SJCRH30 (cell line): ENCODE measurements around the gene IPO13. TPM values are rescaled to one million over a fixed set of nuclear protein-coding genes. Genes with fewer than 3 reads are reported as not detected.
A peak's percentile ranks its signal among the peaks of the same experiment; 100 is the strongest.

ENCODE experiments used
- DNase-seq, 2 experiments: peaks; one replicate each; pipeline ENCODE4 v3.0.0-alpha.2; 2015 to 2020
- H3K27ac ChIP-seq: fragments of 250-450 bp; sonication (Bioruptor Pico); 2 replicates; pipeline ENCODE4 v1.5.1; 2020; ENCODE audit warnings: mild to moderate bottlenecking, moderate library complexity
- H3K27me3 ChIP-seq: fragments of 250-450 bp; sonication (Bioruptor Pico); 2 replicates; pipeline ENCODE4 v1.5.1; 2020; ENCODE audit warnings: mild to moderate bottlenecking, moderate library complexity
- H3K36me3 ChIP-seq: fragments of 250-450 bp; sonication (Bioruptor Pico); 2 replicates; pipeline ENCODE4 v1.5.1; 2020; ENCODE audit warnings: mild to moderate bottlenecking, moderate library complexity
- H3K4me1 ChIP-seq: fragments of 250-450 bp; sonication (Bioruptor Pico); 2 replicates; pipeline ENCODE4 v1.5.1; 2020; ENCODE audit warnings: mild to moderate bottlenecking, moderate library complexity
- H3K4me3 ChIP-seq: fragments of 250-450 bp; sonication (Bioruptor Pico); 2 replicates; pipeline ENCODE4 v1.5.1; 2020; ENCODE audit warnings: mild to moderate bottlenecking, moderate library complexity
- H3K9me3 ChIP-seq: fragments of 250-450 bp; sonication (Bioruptor Pico); replicated peaks from 2 replicates; pipeline ENCODE4 v1.5.1; 2020; ENCODE audit warnings: mild to moderate bottlenecking, moderate library complexity
- total RNA-seq: library from RNA; depleted of rRNA; stranded (reverse); fragments of >200 nt; shearing (Covaris generic); gene quantifications from 2 replicates; pipeline ENCODE4 v1.2.3, GENCODE V29; 2014

IPO13 gene
- total RNA-seq, 1 experiment from 2014 or later = 17.7 TPM

GRCh38 chr1:43913666-43914360, 32.9 kb upstream of the IPO13 start:
- H3K4me1 ChIP-seq = peaks cover 46% of the 10 kb centered on the region
- no peaks in the 10 kb centered on the region for H3K27me3 ChIP-seq
- peak; percentile 59 to 89 for DNase-seq
- H3K9me3 ChIP-seq = no peaks in the 10 kb centered on the region
- no peak overlapping the region; the same call in 1 of the 2 replicates for H3K4me3 ChIP-seq
- peak overlapping the region; percentile 87 for H3K27ac ChIP-seq
- no peaks in the 10 kb centered on the region for H3K36me3 ChIP-seq

GRCh38 chr1:43914576-43915525, 31.9 kb upstream of the IPO13 start:
- Histone ChIP-seq H3K27ac (peak overlapping the region; percentile 87), H3K36me3 (no peaks in the 10 kb centered on the region), H3K4me1 (peaks cover 46% of the 10 kb centered on the region), H3K27me3 (no peaks in the 10 kb centered on the region), H3K4me3 (no peak overlapping the region), H3K9me3 (no peaks in the 10 kb centered on the region)
- peak; percentile 65 to 69 for DNase-seq

GRCh38 chr1:43919906-43920305, 26.8 kb upstream of the IPO13 start:
- Histone ChIP-seq H3K9me3 (no peaks in the 10 kb centered on the region), H3K4me1 (peaks cover 17% of the 10 kb centered on the region), H3K4me3 (no peak overlapping the region), H3K27me3 (no peaks in the 10 kb centered on the region), H3K36me3 (no peaks in the 10 kb centered on the region), H3K27ac (no peak overlapping the region)
- peak; percentile 37 to 45 for DNase-seq

- H3K27me3 ChIP-seq = no peaks in the 10 kb centered on the region
- H3K36me3 ChIP-seq = no peaks in the 10 kb centered on the region
- no peak for DNase-seq
- H3K4me3 ChIP-seq = no peak overlapping the region
- no peak overlapping the region for H3K27ac ChIP-seq
- no peaks in the 10 kb centered on the region for H3K9me3 ChIP-seq
- peaks cover 10% of the 10 kb centered on the region; the same call in 1 of the 2 replicates for H3K4me1 ChIP-seq
Measured at GRCh38 chr1:43921022-43921421, 25.7 kb upstream of the IPO13 start.

- Histone ChIP-seq H3K36me3 (no peaks in the 10 kb centered on the region), H3K27me3 (no peaks in the 10 kb centered on the region), H3K4me3 (no peak overlapping the region), H3K27ac (no peak overlapping the region), H3K4me1 (no peaks in the 10 kb centered on the region), H3K9me3 (no peaks in the 10 kb centered on the region)
- no peak for DNase-seq
Measured at GRCh38 chr1:43924516-43924915, 22.2 kb upstream of the IPO13 start.

- Histone ChIP-seq H3K9me3 (no peaks in the 10 kb centered on the region), H3K4me3 (no peak overlapping the region), H3K36me3 (no peaks in the 10 kb centered on the region), H3K27me3 (no peaks in the 10 kb centered on the region), H3K27ac (no peak overlapping the region), H3K4me1 (peaks cover 6% of the 10 kb centered on the region; the same call in 1 of the 2 replicates)
- no peak for DNase-seq
Measured at GRCh38 chr1:43925846-43926245, 20.9 kb upstream of the IPO13 start.

- peak; percentile 75 to 82 for DNase-seq
- Histone ChIP-seq H3K27me3 (no peaks in the 10 kb centered on the region), H3K36me3 (no peaks in the 10 kb centered on the region), H3K27ac (no peak overlapping the region), H3K4me1 (peaks cover 21% of the 10 kb centered on the region), H3K4me3 (no peak overlapping the region), H3K9me3 (no peaks in the 10 kb centered on the region)
Measured at GRCh38 chr1:43930168-43930948, 16.4 kb upstream of the IPO13 start.

- Histone ChIP-seq H3K9me3 (no peaks in the 10 kb centered on the region), H3K27ac (no peak overlapping the region), H3K27me3 (no peaks in the 10 kb centered on the region), H3K4me3 (no peak overlapping the region), H3K4me1 (peaks cover 21% of the 10 kb centered on the region), H3K36me3 (no peaks in the 10 kb centered on the region)
- DNase-seq = no peak
Measured at GRCh38 chr1:43930949-43931275, 15.8 kb upstream of the IPO13 start.

- H3K36me3 ChIP-seq = no peaks in the 10 kb centered on the region
- H3K4me1 ChIP-seq = peaks cover 21% of the 10 kb centered on the region
- H3K27me3 ChIP-seq = no peaks in the 10 kb centered on the region
- DNase-seq = no peak
- no peak overlapping the region for H3K4me3 ChIP-seq
- no peaks in the 10 kb centered on the region for H3K9me3 ChIP-seq
- no peak overlapping the region for H3K27ac ChIP-seq
Measured at GRCh38 chr1:43931711-43932660, 14.8 kb upstream of the IPO13 start.

GRCh38 chr1:43932786-43933385, 13.9 kb upstream of the IPO13 start:
- Histone ChIP-seq H3K27me3 (no peaks in the 10 kb centered on the region), H3K27ac (no peak overlapping the region), H3K36me3 (no peaks in the 10 kb centered on the region), H3K4me1 (peaks cover 21% of the 10 kb centered on the region), H3K4me3 (peak overlapping the region; percentile 59), H3K9me3 (no peaks in the 10 kb centered on the region)
- no peak for DNase-seq

GRCh38 chr1:43933386-43934100, 13.2 kb upstream of the IPO13 start, which contains the start of gene ARTN:
ARTN (plus strand) TSS chr1:43933801; CDS start chr1:43935657, 1,856 bp downstream.
- Histone ChIP-seq H3K27me3 (no peaks in the 10 kb centered on the region), H3K27ac (no peak within 1 kb of the TSS), H3K9me3 (no peaks in the 10 kb centered on the region), H3K4me1 (peaks cover 21% of the 10 kb centered on the region), H3K4me3 (peak within 1 kb of the TSS; percentile 59), H3K36me3 (no peaks in the 10 kb centered on the region)
- DNase-seq = peak; percentile 66 to 74

- DNase-seq = peak; percentile 88 to 95
- H3K27me3 ChIP-seq = no peaks in the 10 kb centered on the region
- no peaks in the 10 kb centered on the region for H3K9me3 ChIP-seq
- peak overlapping the region; percentile 59 for H3K4me3 ChIP-seq
- H3K36me3 ChIP-seq = no peaks in the 10 kb centered on the region
- peaks cover 21% of the 10 kb centered on the region for H3K4me1 ChIP-seq
- H3K27ac ChIP-seq = no peak overlapping the region
Measured at GRCh38 chr1:43934101-43934985, 12.4 kb upstream of the IPO13 start.
